GM23248 (cell line): ENCODE data around the gene GRIA1. TPM values are rescaled to one million over a fixed set of nuclear protein-coding genes. Genes with fewer than 3 reads are reported as not detected.

ENCODE experiments used
- DNase-seq: peaks from one replicate; pipeline ENCODE4 v3.0.0-alpha.2; 2015
- H2AFZ ChIP-seq: fragments of 200-600 bp; sonication (generic); 2 replicates; pipeline ENCODE4 v1.6.1; 2016; ENCODE audit warnings: antibody characterized with exemption
- H3F3A ChIP-seq: fragments of 200-600 bp; sonication (generic); 2 replicates; pipeline ENCODE4 v1.6.1; 2016; ENCODE audit warnings: mild to moderate bottlenecking, antibody characterized with exemption, mixed run types; ENCODE audit not compliant: insufficient read depth
- H3K27ac ChIP-seq: fragments of 200-600 bp; sonication (generic); 2 replicates; pipeline ENCODE4 v1.5.1; 2016; ENCODE audit warnings: mild to moderate bottlenecking
- H3K27me3 ChIP-seq: fragments of 200-600 bp; sonication (generic); replicated peaks from 2 replicates; pipeline ENCODE4 v1.6.1; 2016; ENCODE audit warnings: mild to moderate bottlenecking; ENCODE audit not compliant: insufficient read depth
- H3K36me3 ChIP-seq: fragments of 200-600 bp; sonication (generic); 2 replicates; pipeline ENCODE4 v1.6.1; 2016; ENCODE audit warnings: low read depth, mild to moderate bottlenecking
- H3K4me1 ChIP-seq: fragments of 200-600 bp; sonication (generic); 2 replicates; pipeline ENCODE4 v1.6.1; 2016; ENCODE audit warnings: mild to moderate bottlenecking; ENCODE audit not compliant: insufficient read depth
- H3K4me2 ChIP-seq: fragments of 200-600 bp; sonication (generic); one replicate; pipeline ENCODE4 v1.6.1; 2016; ENCODE audit warnings: mild to moderate bottlenecking; ENCODE audit not compliant: unreplicated experiment
- H3K4me3 ChIP-seq: fragments of 200-600 bp; sonication (generic); 2 replicates; pipeline ENCODE4 v1.5.1; 2016; ENCODE audit warnings: mild to moderate bottlenecking
- H3K79me2 ChIP-seq: fragments of 200-600 bp; sonication (generic); 2 replicates; pipeline ENCODE4 v1.6.1; 2016; ENCODE audit warnings: mild to moderate bottlenecking; ENCODE audit not compliant: insufficient read depth
- H3K9ac ChIP-seq: fragments of 200-600 bp; sonication (generic); 2 replicates; pipeline ENCODE4 v1.6.1; 2016; ENCODE audit warnings: mild to moderate bottlenecking
- H3K9me2 ChIP-seq: fragments of 200-600 bp; sonication (generic); 2 replicates; pipeline ENCODE4 v1.6.1; 2016; ENCODE audit warnings: mixed run types, mild to moderate bottlenecking, moderate library complexity; ENCODE audit not compliant: insufficient read depth
- H3K9me3 ChIP-seq: fragments of 200-600 bp; sonication (generic); one replicate; pipeline ENCODE4 v1.6.1; 2017; ENCODE audit warnings: low read depth
- H4K20me1 ChIP-seq: fragments of 200-600 bp; sonication (generic); 2 replicates; pipeline ENCODE4 v1.6.0; 2016; ENCODE audit not compliant: insufficient read depth
- EZH2 ChIP-seq: fragments of 200-600 bp; sonication (generic); IDR thresholded peaks from 2 replicates; pipeline ENCODE4 v1.6.1; 2018; ENCODE audit warnings: antibody characterized with exemption, mild to moderate bottlenecking; ENCODE audit not compliant: insufficient read depth, poor library complexity, severe bottlenecking
- EZH2phosphoT487 ChIP-seq: fragments of 200-600 bp; sonication (generic); IDR thresholded peaks from 2 replicates; pipeline ENCODE4 v1.6.1; 2018; ENCODE audit warnings: antibody characterized with exemption, moderate library complexity, mild to moderate bottlenecking, low read depth; ENCODE audit not compliant: insufficient read depth
- WGBS, 2 experiments: methylation state at CpG; one replicate each; pipeline ENCODE4 v1.1.6; 2015 to 2017; ENCODE audit warnings: low lambda C conversion rate in 2 of 2, low coverage in 1 of 2; ENCODE audit errors: missing lambda C conversion rate in 2 of 2; 5-methylcytosine and 5-hydroxymethylcytosine counted together
- in situ Hi-C: fragments of 300-500 bp; cut with MboI; formaldehyde crosslinking; loops from 2 replicates; pipeline ENCODE4 v1.15.0; 2020
- polyA plus RNA-seq: library from polyadenylated mRNA; unstranded; fragments of >200 nt; fragmentation: Nextera tagmentation; extraction: Ambion mirVana; gene quantifications from 2 replicates; pipeline ENCODE4 v1.2.1, GENCODE V29; 2016
- total RNA-seq: library from RNA; depleted of rRNA; stranded (reverse); fragments of >200 nt; shearing (Covaris generic); gene quantifications from 2 replicates; pipeline ENCODE4 v1.2.3, GENCODE V29; 2014

GRIA1 gene
- total and polyA plus RNA-seq, 2 experiments from 2014 or later = 0.04 to 0.11 TPM

GRCh38 chr5:153782589-153783361 is 292.3 kb downstream of the GRIA1 start:
- no peak overlapping the region for H2AFZ ChIP-seq
- in situ Hi-C loops = no loop called here
- peak; percentile 44 for DNase-seq
- no peaks in the 10 kb centered on the region for H3K36me3 ChIP-seq
- no peak for TF ChIP-seq EZH2
- TF ChIP-seq EZH2phosphoT487 = no peak
- H3K9me2 ChIP-seq = no peaks in the 10 kb centered on the region
- no peaks in the 10 kb centered on the region for H4K20me1 ChIP-seq
- no peaks in the 10 kb centered on the region for H3F3A ChIP-seq
- no peak overlapping the region for H3K4me3 ChIP-seq
- H3K27ac ChIP-seq = no peak overlapping the region
- no peak overlapping the region for H3K9ac ChIP-seq
- no peaks in the 10 kb centered on the region for H3K27me3 ChIP-seq
- no peaks in the 10 kb centered on the region for H3K79me2 ChIP-seq
- H3K9me3 ChIP-seq = no peaks in the 10 kb centered on the region
- H3K4me1 ChIP-seq = 0 out of 2 replicates have a peak, but pooled peaks cover 6% of the 10 kb centered on the region
- whole genome bisulfite sequencing, 2 experiments = 56 to 59% methylated on average over 6 of the region's 6 CpGs
- no peak overlapping the region for H3K4me2 ChIP-seq

DNA sequence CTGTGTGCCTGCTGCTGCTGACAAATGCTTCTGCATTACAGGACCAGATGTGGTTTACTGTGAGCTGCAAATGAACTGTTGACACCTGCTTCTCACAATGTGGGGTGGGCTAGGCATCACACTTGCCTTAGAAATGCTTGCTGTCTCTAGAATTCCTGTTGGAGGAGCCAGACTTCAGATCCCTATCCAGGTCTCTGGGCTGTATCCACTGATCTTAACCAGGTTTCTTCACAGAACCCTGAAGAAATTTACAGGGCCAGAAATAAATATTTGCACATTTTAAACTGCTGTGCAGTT is 292.8 kb downstream of the GRIA1 start:
- in situ Hi-C loops = no loop called here
- Histone ChIP-seq H3F3A (no peaks in the 10 kb centered on the region), H3K4me3 (no peak overlapping the region), H3K36me3 (no peaks in the 10 kb centered on the region), H3K79me2 (no peaks in the 10 kb centered on the region), H3K9me2 (no peaks in the 10 kb centered on the region), H3K4me1 (0 out of 2 replicates have a peak, but pooled peaks cover 6% of the 10 kb centered on the region), H3K9ac (no peak overlapping the region), H4K20me1 (no peaks in the 10 kb centered on the region), H3K27me3 (no peaks in the 10 kb centered on the region), H3K4me2 (no peak overlapping the region), H3K9me3 (no peaks in the 10 kb centered on the region), H2AFZ (no peak overlapping the region), H3K27ac (no peak overlapping the region)
- TF ChIP-seq EZH2 (no peak), EZH2phosphoT487 (no peak)
- DNase-seq = no peak

GRCh38 chr5:153784277-153784676 is 293.8 kb downstream of the GRIA1 start:
- WGBS, 2 experiments = 51 to 67% methylated on average over 3 of the region's 3 CpGs

DNA sequence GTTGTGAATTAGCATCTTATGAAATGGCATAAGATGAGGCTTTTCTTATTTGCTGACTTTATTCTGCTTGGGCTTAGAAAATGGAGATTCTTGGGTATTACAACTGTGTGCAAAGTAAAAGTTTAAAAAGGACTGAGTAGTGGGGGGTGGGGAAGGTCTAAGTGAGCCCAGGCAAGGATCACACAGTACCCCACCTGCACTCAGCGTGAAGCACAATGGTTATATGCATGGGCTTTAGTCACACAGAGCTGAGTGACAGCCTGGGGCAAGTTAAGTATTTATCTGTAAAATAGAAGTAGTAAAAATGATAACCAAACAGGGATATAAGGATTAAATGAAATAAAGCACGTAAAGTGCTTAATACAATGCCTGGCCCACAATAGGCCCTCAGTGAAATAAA is 300.9 kb downstream of the GRIA1 start:
- WGBS, 2 experiments = 74 to 87% methylated on average over 2 of the region's 2 CpGs
- no peak for TF ChIP-seq EZH2phosphoT487

More at GRCh38 chr5:153784277-153784676, 293.8 kb downstream of the GRIA1 start:
- no peak for TF ChIP-seq EZH2phosphoT487
- no peak for TF ChIP-seq EZH2
- Histone ChIP-seq H3K36me3 (no peaks in the 10 kb centered on the region), H2AFZ (no peak overlapping the region), H3K4me3 (no peak overlapping the region), H3K4me1 (0 out of 2 replicates have a peak, but pooled peaks cover 6% of the 10 kb centered on the region), H4K20me1 (no peaks in the 10 kb centered on the region), H3K9ac (no peak overlapping the region), H3K9me3 (no peaks in the 10 kb centered on the region), H3K27ac (no peak overlapping the region), H3K9me2 (no peaks in the 10 kb centered on the region), H3F3A (no peaks in the 10 kb centered on the region), H3K4me2 (no peak overlapping the region), H3K79me2 (no peaks in the 10 kb centered on the region), H3K27me3 (no peaks in the 10 kb centered on the region)
- in situ Hi-C loops = no loop called here
- DNase-seq = peak; percentile 59

DNA sequence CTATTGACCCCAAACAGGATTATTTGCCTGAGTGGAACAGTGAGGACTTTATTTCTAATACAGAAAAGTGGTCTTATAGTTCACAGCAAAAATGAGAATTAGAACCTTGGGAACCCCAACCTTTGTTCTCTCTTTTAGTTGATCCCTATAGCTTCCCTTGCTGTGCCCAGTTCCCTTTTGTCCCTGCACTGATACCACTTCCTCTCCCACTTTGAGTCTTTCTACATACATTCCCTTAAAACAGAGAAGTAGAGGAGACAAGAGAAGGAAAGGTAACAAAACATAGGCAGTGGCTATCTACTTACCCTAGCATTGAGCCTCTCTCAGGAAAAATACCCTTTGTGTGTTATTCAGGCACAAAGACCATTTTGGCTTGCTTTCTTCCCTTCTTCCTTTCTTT is 301.8 kb downstream of the GRIA1 start:
- Histone ChIP-seq H3K9me2 (no peaks in the 10 kb centered on the region), H3K4me3 (no peak overlapping the region), H3K4me1 (no peaks in the 10 kb centered on the region), H3F3A (no peaks in the 10 kb centered on the region), H3K4me2 (no peak overlapping the region), H2AFZ (no peak overlapping the region), H3K36me3 (no peaks in the 10 kb centered on the region), H3K9me3 (no peaks in the 10 kb centered on the region), H4K20me1 (no peaks in the 10 kb centered on the region), H3K79me2 (no peaks in the 10 kb centered on the region), H3K27ac (no peak overlapping the region), H3K9ac (no peak overlapping the region), H3K27me3 (no peaks in the 10 kb centered on the region)
- in situ Hi-C loops = no loop called here
- TF ChIP-seq EZH2phosphoT487 (no peak), EZH2 (no peak)
- DNase-seq = no peak

More for the DNA sequence above, 300.9 kb downstream of the GRIA1 start:
- Histone ChIP-seq H3K27me3 (no peaks in the 10 kb centered on the region), H3F3A (no peaks in the 10 kb centered on the region), H4K20me1 (no peaks in the 10 kb centered on the region), H3K4me1 (no peaks in the 10 kb centered on the region), H3K36me3 (no peaks in the 10 kb centered on the region), H3K9me3 (no peaks in the 10 kb centered on the region), H2AFZ (no peak overlapping the region), H3K4me3 (no peak overlapping the region), H3K79me2 (no peaks in the 10 kb centered on the region), H3K9me2 (no peaks in the 10 kb centered on the region), H3K4me2 (no peak overlapping the region), H3K27ac (no peak overlapping the region), H3K9ac (no peak overlapping the region)
- in situ Hi-C loops = no loop called here
- no peak for DNase-seq
